A549 (cell line): Measurements from ENCODE around the gene DDR2.

ENCODE experiments used
- BHLHE40 ChIP-seq: IDR thresholded peaks from 2 replicates; pipeline ENCODE4 v1.6.1; 2012; ENCODE audit warnings: low read depth, low read length, inconsistent platforms
- CHD2 ChIP-seq: fragments of 150-350 bp; IDR thresholded peaks from 2 replicates; pipeline ENCODE4 v1.6.1; 2014; ENCODE audit warnings: low read length; ENCODE audit not compliant: partially characterized antibody
- CTCF ChIP-seq: fragments of >200 bp; sonication (Bioruptor Twin); formaldehyde crosslinking; IDR thresholded peaks from 3 replicates; pipeline ENCODE4 v1.5.1; 2016
- ESRRA ChIP-seq: fragments of 150-350 bp; IDR thresholded peaks from 2 replicates; pipeline ENCODE4 v1.6.1; 2014; ENCODE audit warnings: mild to moderate bottlenecking, low read length, borderline replicate concordance
- JUNB ChIP-seq: fragments of >200 bp; sonication (Bioruptor Twin); formaldehyde crosslinking; IDR thresholded peaks from 2 replicates; pipeline ENCODE4 v1.6.1; 2016
- MYC ChIP-seq: IDR thresholded peaks from 2 replicates; pipeline ENCODE4 v1.6.1; 2012; ENCODE audit warnings: mild to moderate bottlenecking, inconsistent platforms, low read length, improper control_type of control experiment, borderline replicate concordance
- NFE2L2 ChIP-seq: fragments of 150-350 bp; conservative IDR thresholded peaks from 2 replicates; pipeline ENCODE4 v1.6.1; 2014; ENCODE audit warnings: low read length
- PHF8 ChIP-seq: fragments of 200-600 bp; sonication (generic); IDR thresholded peaks from 2 replicates; pipeline ENCODE4 v1.6.1; 2016; ENCODE audit warnings: low read depth, mild to moderate bottlenecking, antibody characterized with exemption, moderate library complexity, borderline replicate concordance
- POLR2A ChIP-seq: IDR thresholded peaks from 2 replicates; pipeline ENCODE4 v1.6.1; 2012; ENCODE audit warnings: mild to moderate bottlenecking, low read length
- REST ChIP-seq: fragments of 200-600 bp; sonication (generic); IDR thresholded peaks from 2 replicates; pipeline ENCODE4 v1.6.1; 2016; ENCODE audit warnings: antibody characterized with exemption, mild to moderate bottlenecking, moderate library complexity
- SMC3 ChIP-seq: fragments of >200 bp; sonication (Bioruptor Twin); formaldehyde crosslinking; IDR thresholded peaks from 3 replicates; pipeline ENCODE4 v1.6.1; 2018; ENCODE audit warnings: inconsistent platforms

DNA sequence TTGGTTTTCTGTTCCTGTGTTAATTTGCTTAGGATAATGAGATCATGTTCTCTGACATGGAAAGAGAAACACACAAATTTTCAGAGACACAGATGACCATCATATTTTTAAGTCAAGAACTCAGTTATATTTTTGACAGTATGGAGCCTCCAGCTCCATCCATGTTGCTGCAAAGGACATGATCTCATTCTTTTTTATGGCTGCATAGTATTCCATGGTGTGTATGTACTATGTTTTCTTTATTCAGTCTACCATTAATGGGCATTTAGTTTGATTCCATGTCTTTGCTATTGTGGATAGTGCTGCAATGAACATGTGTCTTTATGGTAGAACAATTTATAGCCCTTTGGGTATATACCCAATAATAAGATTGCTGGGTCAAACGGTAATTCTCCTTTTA lies 47.0 kb downstream of the DDR2 start:
- TF ChIP-seq POLR2A (no peak), PHF8 (no peak), NFE2L2 (no peak), CTCF (no peak), SMC3 (no peak), JUNB (no peak), BHLHE40 (no peak), MYC (no peak), REST (no peak), ESRRA (no peak), CHD2 (no peak)
